Thyroid gland (tissue), 4 donors: ENCODE results near the gene BICD1.

Experiments
- POLR2A ChIP-seq, 2 donors: fragments of 450-650 bp; IDR thresholded peaks; one replicate each; pipeline ENCODE4 v1.6.1; 2017; ENCODE audit warnings: antibody characterized with exemption in 2 of 2, mild to moderate bottlenecking in 2 of 2, moderate library complexity in 1 of 2
- TF ChIP-seq, protein P1 (sequence below), 6 experiments: fragments of 200-600 bp in 3 of 6; fragments of 450-650 bp in 3 of 6; sonication (generic) in 3 of 6; IDR thresholded peaks; one replicate each; pipeline ENCODE4 v1.5.1; 2016 to 2019; ENCODE audit warnings: antibody characterized with exemption in 6 of 6, mild to moderate bottlenecking in 2 of 6, inconsistent platforms in 1 of 6, moderate library complexity in 1 of 6

DNA sequence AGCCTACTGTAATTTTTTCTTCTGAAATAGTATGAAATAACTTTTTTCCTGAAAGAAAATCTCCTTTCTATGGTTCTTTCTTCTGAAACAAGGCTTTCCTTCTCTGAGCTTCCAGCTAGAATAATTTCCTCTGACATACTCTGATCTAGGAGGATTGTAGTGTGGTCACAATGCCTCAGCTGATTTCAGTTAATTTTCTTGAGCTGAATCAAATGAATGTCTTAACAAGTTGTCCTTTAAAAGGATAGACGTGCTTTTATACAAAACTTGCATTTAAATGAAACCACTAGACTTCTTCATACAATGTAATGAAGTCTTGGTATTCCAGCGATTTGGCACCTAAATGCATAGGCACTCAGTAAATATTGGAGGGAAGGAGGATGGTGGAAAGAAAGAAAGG lies 94.4 kb downstream of the BICD1 start:
- no peak for TF ChIP-seq POLR2A (IDR thresholded peaks at IDR 0.05)
- TF ChIP-seq, protein P1, sequence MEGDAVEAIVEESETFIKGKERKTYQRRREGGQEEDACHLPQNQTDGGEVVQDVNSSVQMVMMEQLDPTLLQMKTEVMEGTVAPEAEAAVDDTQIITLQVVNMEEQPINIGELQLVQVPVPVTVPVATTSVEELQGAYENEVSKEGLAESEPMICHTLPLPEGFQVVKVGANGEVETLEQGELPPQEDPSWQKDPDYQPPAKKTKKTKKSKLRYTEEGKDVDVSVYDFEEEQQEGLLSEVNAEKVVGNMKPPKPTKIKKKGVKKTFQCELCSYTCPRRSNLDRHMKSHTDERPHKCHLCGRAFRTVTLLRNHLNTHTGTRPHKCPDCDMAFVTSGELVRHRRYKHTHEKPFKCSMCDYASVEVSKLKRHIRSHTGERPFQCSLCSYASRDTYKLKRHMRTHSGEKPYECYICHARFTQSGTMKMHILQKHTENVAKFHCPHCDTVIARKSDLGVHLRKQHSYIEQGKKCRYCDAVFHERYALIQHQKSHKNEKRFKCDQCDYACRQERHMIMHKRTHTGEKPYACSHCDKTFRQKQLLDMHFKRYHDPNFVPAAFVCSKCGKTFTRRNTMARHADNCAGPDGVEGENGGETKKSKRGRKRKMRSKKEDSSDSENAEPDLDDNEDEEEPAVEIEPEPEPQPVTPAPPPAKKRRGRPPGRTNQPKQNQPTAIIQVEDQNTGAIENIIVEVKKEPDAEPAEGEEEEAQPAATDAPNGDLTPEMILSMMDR (IDR thresholded peaks at IDR 0.05): no peak
